Measurements from ENCODE around the gene BBS9. TPM values are rescaled to one million over a fixed set of nuclear protein-coding genes. Genes with fewer than 3 reads are reported as not detected.

BBS9 gene
- total and polyA plus RNA-seq, 4 donors: 2.3 to 9.5 (median 4.5) TPM

DNA sequence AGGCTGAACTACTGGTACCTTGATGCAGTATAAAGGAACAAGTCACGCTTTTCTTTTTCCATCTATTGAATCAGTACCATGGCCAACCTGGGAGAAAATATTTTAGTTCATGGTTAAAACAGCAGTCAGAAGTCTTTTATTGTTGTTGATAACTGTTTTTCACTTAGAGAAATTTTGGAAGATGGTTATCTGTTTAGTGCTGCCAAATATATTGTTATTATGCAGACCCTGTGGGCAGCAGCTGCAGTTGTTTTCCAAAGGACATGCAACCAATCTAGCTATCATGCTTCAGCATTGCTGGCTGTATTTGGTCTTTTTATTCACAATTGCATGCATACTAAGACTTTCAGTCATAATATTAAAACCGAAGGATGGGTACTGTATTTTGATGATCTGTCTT, 169.5 kb downstream of the BBS9 start:
- Histone ChIP-seq H3K36me3 (ENCODE audit: control insufficient read depth in 4 of 4, insufficient read depth in 3 of 4, low read depth in 1 of 4, low read length in 3 of 4) (peaks cover 0 to 1% (median 0%) of the 10 kb centered on the region in 4 donors), H3K4me1 (ENCODE audit: control insufficient read depth in 4 of 4, insufficient read depth in 4 of 4, low read length in 3 of 4) (no peaks in the 10 kb centered on the region), H3K27ac (ENCODE audit: low read depth in 1 of 2, low read length in 2 of 2) (no peak overlapping the region), H3K4me3 (ENCODE audit: low read depth in 1 of 3, low read length in 3 of 3) (no peak overlapping the region), H3K9ac (ENCODE audit: low read depth in 1 of 2, low read length in 2 of 2) (no peak overlapping the region), H3K27me3 (ENCODE audit: control insufficient read depth in 4 of 4, insufficient read depth in 4 of 4, low read length in 3 of 4) (no peaks in the 10 kb centered on the region), H3K9me3 (ENCODE audit: control insufficient read depth in 4 of 4, low read length in 3 of 4) (peaks cover 0 to 5% (median 4%) of the 10 kb centered on the region in 4 donors)
- no peak for DNase-seq (ENCODE audit: low spot score)
- WGBS: over 99% methylated on average over 2 of the region's 2 CpGs
- TF ChIP-seq NR2F2 (IDR thresholded peaks at IDR 0.05): no peak

DNA sequence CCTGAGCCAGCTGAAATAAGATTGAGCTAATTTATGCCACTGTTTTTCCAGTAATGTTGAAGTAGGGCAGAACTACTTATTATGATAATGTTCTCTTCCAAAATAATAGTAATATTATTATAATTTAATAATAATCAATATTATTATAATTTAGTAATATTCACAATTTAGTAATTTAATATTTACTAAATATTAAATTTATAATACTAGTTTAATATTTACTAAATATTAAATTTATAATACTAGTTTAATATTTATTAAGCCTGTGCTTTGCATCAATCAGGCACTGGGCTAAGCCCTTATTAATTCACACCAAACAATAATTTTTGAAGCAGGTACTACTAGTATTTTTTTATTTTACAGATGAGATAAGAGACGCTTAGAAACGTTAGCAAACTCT, 170.1 kb downstream of the BBS9 start:
- WGBS: 89% methylated on average over 2 of the region's 2 CpGs
- Histone ChIP-seq H3K36me3 (ENCODE audit: control insufficient read depth in 4 of 4, insufficient read depth in 3 of 4, low read depth in 1 of 4, low read length in 3 of 4) (peaks cover 0 to 1% (median 0%) of the 10 kb centered on the region in 4 donors), H3K9me3 (ENCODE audit: control insufficient read depth in 4 of 4, low read length in 3 of 4) (peaks cover 0 to 5% (median 4%) of the 10 kb centered on the region in 4 donors), H3K4me3 (ENCODE audit: low read depth in 1 of 3, low read length in 3 of 3) (no peak overlapping the region), H3K9ac (ENCODE audit: low read depth in 1 of 2, low read length in 2 of 2) (no peak overlapping the region), H3K27me3 (ENCODE audit: control insufficient read depth in 4 of 4, insufficient read depth in 4 of 4, low read length in 3 of 4) (no peaks in the 10 kb centered on the region), H3K27ac (ENCODE audit: low read depth in 1 of 2, low read length in 2 of 2) (no peak overlapping the region), H3K4me1 (ENCODE audit: control insufficient read depth in 4 of 4, insufficient read depth in 4 of 4, low read length in 3 of 4) (no peaks in the 10 kb centered on the region)
- DNase-seq (ENCODE audit: low spot score): no peak
- TF ChIP-seq RXRA (IDR thresholded peaks at IDR 0.05) (no peak), ATF3 (IDR thresholded peaks at IDR 0.05) (no peak), HNF4A (conservative IDR thresholded peaks at IDR 0.05) (no peak), TAF1 (conservative IDR thresholded peaks at IDR 0.05) (no peak), REST (IDR thresholded peaks at IDR 0.05) (no peak), NR2F2 (IDR thresholded peaks at IDR 0.05) (no peak), SP1 (IDR thresholded peaks at IDR 0.05) (no peak), FOXA1 (IDR thresholded peaks at IDR 0.05) (no peak), EGR1 (IDR thresholded peaks at IDR 0.05; ENCODE audit: low read depth in 2 of 2) (no peak), JUND (IDR thresholded peaks at IDR 0.05) (no peak), MAX (IDR thresholded peaks at IDR 0.05) (no peak), YY1 (IDR thresholded peaks at IDR 0.05) (no peak), RAD21 (IDR thresholded peaks at IDR 0.05) (no peak), FOXA2 (IDR thresholded peaks at IDR 0.05) (no peak), GABPA (IDR thresholded peaks at IDR 0.05 in 1 of 2, conservative IDR thresholded peaks at IDR 0.05 in 1 of 2) (no peak), HNF4G (IDR thresholded peaks at IDR 0.05) (no peak)
- TF ChIP-seq, protein P1, sequence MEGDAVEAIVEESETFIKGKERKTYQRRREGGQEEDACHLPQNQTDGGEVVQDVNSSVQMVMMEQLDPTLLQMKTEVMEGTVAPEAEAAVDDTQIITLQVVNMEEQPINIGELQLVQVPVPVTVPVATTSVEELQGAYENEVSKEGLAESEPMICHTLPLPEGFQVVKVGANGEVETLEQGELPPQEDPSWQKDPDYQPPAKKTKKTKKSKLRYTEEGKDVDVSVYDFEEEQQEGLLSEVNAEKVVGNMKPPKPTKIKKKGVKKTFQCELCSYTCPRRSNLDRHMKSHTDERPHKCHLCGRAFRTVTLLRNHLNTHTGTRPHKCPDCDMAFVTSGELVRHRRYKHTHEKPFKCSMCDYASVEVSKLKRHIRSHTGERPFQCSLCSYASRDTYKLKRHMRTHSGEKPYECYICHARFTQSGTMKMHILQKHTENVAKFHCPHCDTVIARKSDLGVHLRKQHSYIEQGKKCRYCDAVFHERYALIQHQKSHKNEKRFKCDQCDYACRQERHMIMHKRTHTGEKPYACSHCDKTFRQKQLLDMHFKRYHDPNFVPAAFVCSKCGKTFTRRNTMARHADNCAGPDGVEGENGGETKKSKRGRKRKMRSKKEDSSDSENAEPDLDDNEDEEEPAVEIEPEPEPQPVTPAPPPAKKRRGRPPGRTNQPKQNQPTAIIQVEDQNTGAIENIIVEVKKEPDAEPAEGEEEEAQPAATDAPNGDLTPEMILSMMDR (IDR thresholded peaks at IDR 0.05; ENCODE audit: low read depth, low read length, missing input control): no peak
- TF ChIP-seq, protein P2, sequence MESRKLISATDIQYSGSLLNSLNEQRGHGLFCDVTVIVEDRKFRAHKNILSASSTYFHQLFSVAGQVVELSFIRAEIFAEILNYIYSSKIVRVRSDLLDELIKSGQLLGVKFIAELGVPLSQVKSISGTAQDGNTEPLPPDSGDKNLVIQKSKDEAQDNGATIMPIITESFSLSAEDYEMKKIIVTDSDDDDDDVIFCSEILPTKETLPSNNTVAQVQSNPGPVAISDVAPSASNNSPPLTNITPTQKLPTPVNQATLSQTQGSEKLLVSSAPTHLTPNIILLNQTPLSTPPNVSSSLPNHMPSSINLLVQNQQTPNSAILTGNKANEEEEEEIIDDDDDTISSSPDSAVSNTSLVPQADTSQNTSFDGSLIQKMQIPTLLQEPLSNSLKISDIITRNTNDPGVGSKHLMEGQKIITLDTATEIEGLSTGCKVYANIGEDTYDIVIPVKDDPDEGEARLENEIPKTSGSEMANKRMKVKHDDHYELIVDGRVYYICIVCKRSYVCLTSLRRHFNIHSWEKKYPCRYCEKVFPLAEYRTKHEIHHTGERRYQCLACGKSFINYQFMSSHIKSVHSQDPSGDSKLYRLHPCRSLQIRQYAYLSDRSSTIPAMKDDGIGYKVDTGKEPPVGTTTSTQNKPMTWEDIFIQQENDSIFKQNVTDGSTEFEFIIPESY (IDR thresholded peaks at IDR 0.05): no peak
